ENCODE measurements around the gene GSKIP.
A peak's percentile ranks its signal among the peaks of the same experiment; 100 is the strongest.

GSKIP gene

GRCh38 chr14:96352708-96353107, 10.6 kb upstream of the GSKIP start:
- no peaks in the 10 kb centered on the region; the same call in 1 of the 2 replicates for H3K36me3 ChIP-seq
- no peak overlapping the region for H3K4me3 ChIP-seq (ENCODE audit: low read depth, low read length)
- no peak overlapping the region for H3K27ac ChIP-seq
- no peak for DNase-seq
- H3K27me3 ChIP-seq (ENCODE audit: insufficient read depth, low read depth, severe bottlenecking): no peaks in the 10 kb centered on the region
- no peaks in the 10 kb centered on the region for H3K9me3 ChIP-seq (ENCODE audit: severe bottlenecking)
- TF ChIP-seq CTCF (IDR thresholded peaks at IDR 0.05; ENCODE audit: low read depth, low read length): no peak

GRCh38 chr14:96354246-96354645, 9.1 kb upstream of the GSKIP start:
- Histone ChIP-seq H3K36me3 (peaks cover 4% of the 10 kb centered on the region; the same call in 1 of the 2 replicates), H3K27ac (no peak overlapping the region), H3K9me3 (ENCODE audit: severe bottlenecking) (no peaks in the 10 kb centered on the region), H3K4me3 (ENCODE audit: low read depth, low read length) (no peak overlapping the region), H3K27me3 (ENCODE audit: insufficient read depth, low read depth, severe bottlenecking) (no peaks in the 10 kb centered on the region)
- no peak for DNase-seq
- no peak for TF ChIP-seq CTCF (IDR thresholded peaks at IDR 0.05; ENCODE audit: low read depth, low read length)

- no peaks in the 10 kb centered on the region for H3K9me3 ChIP-seq (ENCODE audit: severe bottlenecking)
- H3K27me3 ChIP-seq (ENCODE audit: insufficient read depth, low read depth, severe bottlenecking): no peaks in the 10 kb centered on the region
- no peak for TF ChIP-seq CTCF (IDR thresholded peaks at IDR 0.05; ENCODE audit: low read depth, low read length)
- peaks cover 4% of the 10 kb centered on the region; the same call in 1 of the 2 replicates for H3K36me3 ChIP-seq
- DNase-seq: no peak
- no peak overlapping the region for H3K4me3 ChIP-seq (ENCODE audit: low read depth, low read length)
- H3K27ac ChIP-seq: no peak overlapping the region
Measured at GRCh38 chr14:96357216-96357615, 6.1 kb upstream of the GSKIP start.

- peaks cover 10% of the 10 kb centered on the region for H3K36me3 ChIP-seq
- no peaks in the 10 kb centered on the region for H3K9me3 ChIP-seq (ENCODE audit: severe bottlenecking)
- no peak for DNase-seq
- no peak overlapping the region for H3K4me3 ChIP-seq (ENCODE audit: low read depth, low read length)
- no peak for TF ChIP-seq CTCF (IDR thresholded peaks at IDR 0.05; ENCODE audit: low read depth, low read length)
- H3K27me3 ChIP-seq (ENCODE audit: insufficient read depth, low read depth, severe bottlenecking): no peaks in the 10 kb centered on the region
- no peak overlapping the region for H3K27ac ChIP-seq
Measured at GRCh38 chr14:96359959-96360358, 3.4 kb upstream of the GSKIP start.

GRCh38 chr14:96362071-96362964, 1.0 kb upstream of the GSKIP start:
- no peaks in the 10 kb centered on the region for H3K27me3 ChIP-seq (ENCODE audit: insufficient read depth, low read depth, severe bottlenecking)
- peak overlapping the region; percentile 99 for H3K4me3 ChIP-seq (ENCODE audit: low read depth, low read length)
- DNase-seq: no peak
- no peak for TF ChIP-seq CTCF (IDR thresholded peaks at IDR 0.05; ENCODE audit: low read depth, low read length)
- H3K36me3 ChIP-seq: peaks cover 11% of the 10 kb centered on the region
- H3K9me3 ChIP-seq (ENCODE audit: severe bottlenecking): no peaks in the 10 kb centered on the region
- peak overlapping the region; percentile 87 for H3K27ac ChIP-seq

Measured in WERI-Rb-1 (cell line).